Tibial nerve (tissue), 4 donors: ENCODE measurements around the gene SLC39A6.
"Not testable (repeated sequence)": the region's sequence is repeated elsewhere in the genome, so short reads cannot be mapped to it uniquely, and the experiment has no call there.

Experiments used
- CTCF ChIP-seq, 5 experiments: fragments of 200-600 bp in 3 of 5; fragments of 450-650 bp in 2 of 5; sonication (generic) in 3 of 5; IDR thresholded peaks; one replicate each; pipeline ENCODE4 v1.5.1; 2016 to 2019; ENCODE audit warnings: antibody characterized with exemption in 5 of 5, mild to moderate bottlenecking in 3 of 5, moderate library complexity in 2 of 5
- EP300 ChIP-seq, 2 donors: sonication (generic); formaldehyde crosslinking; IDR thresholded peaks; one replicate each; pipeline ENCODE4 v1.6.1; 2017; ENCODE audit warnings: antibody characterized with exemption in 2 of 2, mild to moderate bottlenecking in 1 of 2
- POLR2A ChIP-seq, 2 donors: fragments of 450-650 bp; IDR thresholded peaks; one replicate each; pipeline ENCODE4 v1.6.1; 2017; ENCODE audit warnings: antibody characterized with exemption in 2 of 2, mild to moderate bottlenecking in 2 of 2, moderate library complexity in 2 of 2

GRCh38 chr18:36168296-36168695, 39.2 kb upstream of the SLC39A6 start:
- TF ChIP-seq POLR2A, EP300, CTCF (IDR thresholded peaks at IDR 0.05): not testable (repeated sequence)
